ENCODE measurements around the gene NNT. TPM values are rescaled to one million over a fixed set of nuclear protein-coding genes. Genes with fewer than 3 reads are reported as not detected.
A peak's percentile ranks its signal among the peaks of the same experiment; 100 is the strongest.

The NNT gene
- total and polyA plus RNA-seq, 9 of the 15 experiments (the other 6 are each of a cell fraction or from before 2014, with no cell fraction given) = 21.9 to 68.6 (median 42.2) TPM

DNA sequence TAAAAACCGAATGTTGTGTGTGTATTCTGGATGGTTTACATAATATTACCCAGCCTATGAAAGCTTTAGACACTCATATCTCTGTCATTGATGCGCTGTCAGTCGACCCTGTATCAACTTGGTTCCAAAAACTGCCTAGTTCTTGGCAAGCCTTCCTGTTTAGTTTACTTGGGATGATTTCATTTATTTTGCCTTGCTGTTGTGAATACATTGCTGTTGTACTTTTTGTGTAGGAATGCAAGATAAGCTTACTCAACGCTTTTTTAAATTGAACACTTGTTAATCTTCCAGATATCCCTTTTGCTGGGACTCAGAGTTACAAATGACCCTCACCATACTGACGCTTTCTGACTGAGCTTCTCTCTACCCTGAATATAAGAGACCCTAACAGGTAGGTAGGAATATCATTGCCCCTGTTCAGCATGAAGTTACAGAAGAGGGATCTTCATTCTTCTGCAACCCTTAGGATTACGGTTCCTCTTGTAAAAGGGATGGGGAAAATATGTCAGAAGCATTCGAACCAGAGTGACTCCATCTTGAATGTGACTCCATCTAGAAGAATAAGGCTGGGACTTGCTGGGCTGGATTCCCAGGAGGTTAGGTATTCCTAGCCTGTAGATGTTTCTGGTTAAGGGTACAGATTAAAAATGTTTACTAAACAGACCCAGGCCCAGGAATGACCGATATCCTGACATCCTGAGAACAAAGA lies 32.4 kb upstream of the NNT start (continued):
- TF ChIP-seq NFE2L1 (tag; IDR thresholded peaks at IDR 0.05; ENCODE audit: borderline replicate concordance, low read depth) (peak; percentile 30; the same call in 1 of the 2 replicates), ZNF354B (CRISPR knock-in tag; IDR thresholded peaks at IDR 0.05) (no peak), ZZZ3 (IDR thresholded peaks at IDR 0.05) (no peak), BRF1 (IDR thresholded peaks at IDR 0.05; ENCODE audit: borderline replicate concordance, extremely low read depth, insufficient read length) (no peak), MEF2D (tag; conservative IDR thresholded peaks at IDR 0.05; ENCODE audit: low read depth) (peak; percentile 85), PTTG1 (tag; IDR thresholded peaks at IDR 0.05; ENCODE audit: low read depth) (peak; percentile 56; the same call in 1 of the 2 replicates), ZKSCAN8 (CRISPR knock-in tag; IDR thresholded peaks at IDR 0.05) (no peak), MECOM (CRISPR knock-in tag; IDR thresholded peaks at IDR 0.05) (0 out of 2 replicates have a peak, but pooled peaks have one; percentile 63), CXXC5 (CRISPR knock-in tag; IDR thresholded peaks at IDR 0.05) (peak; percentile 58), PTRF (tag; IDR thresholded peaks at IDR 0.05) (peak; percentile 82), CEBPG (CRISPR knock-in tag; IDR thresholded peaks at IDR 0.05) (no peak), CEBPG (tag; conservative IDR thresholded peaks at IDR 0.05 in 1 of 2, IDR thresholded peaks at IDR 0.05 in 1 of 2) (no peak), ZNF668 (CRISPR knock-in tag; IDR thresholded peaks at IDR 0.05) (peak; percentile 39; the same call in 1 of the 2 replicates), SAFB2 (IDR thresholded peaks at IDR 0.05; ENCODE audit: borderline replicate concordance, low read depth, low read length, severe bottlenecking) (no peak)
- TF ChIP-seq, protein P1, sequence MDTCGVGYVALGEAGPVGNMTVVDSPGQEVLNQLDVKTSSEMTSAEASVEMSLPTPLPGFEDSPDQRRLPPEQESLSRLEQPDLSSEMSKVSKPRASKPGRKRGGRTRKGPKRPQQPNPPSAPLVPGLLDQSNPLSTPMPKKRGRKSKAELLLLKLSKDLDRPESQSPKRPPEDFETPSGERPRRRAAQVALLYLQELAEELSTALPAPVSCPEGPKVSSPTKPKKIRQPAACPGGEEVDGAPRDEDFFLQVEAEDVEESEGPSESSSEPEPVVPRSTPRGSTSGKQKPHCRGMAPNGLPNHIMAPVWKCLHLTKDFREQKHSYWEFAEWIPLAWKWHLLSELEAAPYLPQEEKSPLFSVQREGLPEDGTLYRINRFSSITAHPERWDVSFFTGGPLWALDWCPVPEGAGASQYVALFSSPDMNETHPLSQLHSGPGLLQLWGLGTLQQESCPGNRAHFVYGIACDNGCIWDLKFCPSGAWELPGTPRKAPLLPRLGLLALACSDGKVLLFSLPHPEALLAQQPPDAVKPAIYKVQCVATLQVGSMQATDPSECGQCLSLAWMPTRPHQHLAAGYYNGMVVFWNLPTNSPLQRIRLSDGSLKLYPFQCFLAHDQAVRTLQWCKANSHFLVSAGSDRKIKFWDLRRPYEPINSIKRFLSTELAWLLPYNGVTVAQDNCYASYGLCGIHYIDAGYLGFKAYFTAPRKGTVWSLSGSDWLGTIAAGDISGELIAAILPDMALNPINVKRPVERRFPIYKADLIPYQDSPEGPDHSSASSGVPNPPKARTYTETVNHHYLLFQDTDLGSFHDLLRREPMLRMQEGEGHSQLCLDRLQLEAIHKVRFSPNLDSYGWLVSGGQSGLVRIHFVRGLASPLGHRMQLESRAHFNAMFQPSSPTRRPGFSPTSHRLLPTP (IDR thresholded peaks at IDR 0.05; ENCODE audit: borderline replicate concordance, extremely low read depth, insufficient read length) = no peak
- TF ChIP-seq, protein P2, sequence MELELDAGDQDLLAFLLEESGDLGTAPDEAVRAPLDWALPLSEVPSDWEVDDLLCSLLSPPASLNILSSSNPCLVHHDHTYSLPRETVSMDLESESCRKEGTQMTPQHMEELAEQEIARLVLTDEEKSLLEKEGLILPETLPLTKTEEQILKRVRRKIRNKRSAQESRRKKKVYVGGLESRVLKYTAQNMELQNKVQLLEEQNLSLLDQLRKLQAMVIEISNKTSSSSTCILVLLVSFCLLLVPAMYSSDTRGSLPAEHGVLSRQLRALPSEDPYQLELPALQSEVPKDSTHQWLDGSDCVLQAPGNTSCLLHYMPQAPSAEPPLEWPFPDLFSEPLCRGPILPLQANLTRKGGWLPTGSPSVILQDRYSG (tag; conservative IDR thresholded peaks at IDR 0.05; ENCODE audit: low read depth) = peak; percentile 89
- TF ChIP-seq, protein P3, sequence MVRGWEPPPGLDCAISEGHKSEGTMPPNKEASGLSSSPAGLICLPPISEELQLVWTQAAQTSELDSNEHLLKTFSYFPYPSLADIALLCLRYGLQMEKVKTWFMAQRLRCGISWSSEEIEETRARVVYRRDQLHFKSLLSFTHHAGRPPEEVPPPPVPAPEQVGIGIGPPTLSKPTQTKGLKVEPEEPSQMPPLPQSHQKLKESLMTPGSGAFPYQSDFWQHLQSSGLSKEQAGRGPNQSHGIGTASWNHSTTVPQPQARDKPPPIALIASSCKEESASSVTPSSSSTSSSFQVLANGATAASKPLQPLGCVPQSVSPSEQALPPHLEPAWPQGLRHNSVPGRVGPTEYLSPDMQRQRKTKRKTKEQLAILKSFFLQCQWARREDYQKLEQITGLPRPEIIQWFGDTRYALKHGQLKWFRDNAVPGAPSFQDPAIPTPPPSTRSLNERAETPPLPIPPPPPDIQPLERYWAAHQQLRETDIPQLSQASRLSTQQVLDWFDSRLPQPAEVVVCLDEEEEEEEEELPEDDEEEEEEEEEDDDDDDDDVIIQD (CRISPR knock-in tag; IDR thresholded peaks at IDR 0.05) = no peak

All from K562 (cell line).